GM12864 (cell line): ENCODE measurements around the gene TFB1M.
"Not testable (repeated sequence)": the region's sequence is repeated elsewhere in the genome, so short reads cannot be mapped to it uniquely, and the experiment has no call there.

Experiments
- DNase-seq: peaks from one replicate; pipeline ENCODE4 v3.0.0-alpha.2; 2011; ENCODE audit warnings: low read depth
- H3K4me3 ChIP-seq: 2 replicates; pipeline ENCODE4 v1.5.1; 2011; ENCODE audit warnings: mild to moderate bottlenecking, low read depth, low read length, control low read depth
- CTCF ChIP-seq: IDR thresholded peaks from 2 replicates; pipeline ENCODE4 v1.5.1; 2011; ENCODE audit warnings: low read depth, mild to moderate bottlenecking, moderate library complexity, low read length, control low read depth, inconsistent platforms; ENCODE audit errors: missing control alignments

The TFB1M gene

GRCh38 chr6:155219858-155220301, 94.4 kb downstream of the TFB1M start:
- no peak for DNase-seq
- no peak for TF ChIP-seq CTCF

GRCh38 chr6:155219299-155219698, 95.0 kb downstream of the TFB1M start:
- no peak for DNase-seq
- H3K4me3 ChIP-seq = no peak overlapping the region
- no peak for TF ChIP-seq CTCF

More at GRCh38 chr6:155219858-155220301, 94.4 kb downstream of the TFB1M start:
- H3K4me3 ChIP-seq = no peak overlapping the region

GRCh38 chr6:155218711-155219110, 95.6 kb downstream of the TFB1M start:
- H3K4me3 ChIP-seq, DNase-seq: not testable (repeated sequence)

- no peak overlapping the region for H3K4me3 ChIP-seq
- DNase-seq = no peak
- TF ChIP-seq CTCF = no peak
Measured at GRCh38 chr6:155216312-155217046, 97.8 kb downstream of the TFB1M start.

- TF ChIP-seq CTCF = no peak
- DNase-seq = no peak
- no peak overlapping the region for H3K4me3 ChIP-seq
Measured at GRCh38 chr6:155215906-155216305, 98.4 kb downstream of the TFB1M start.

- no peak for TF ChIP-seq CTCF
- DNase-seq = no peak
- H3K4me3 ChIP-seq = no peak overlapping the region
Measured at GRCh38 chr6:155213611-155214372, 100.5 kb downstream of the TFB1M start.

- DNase-seq = no peak
- no peak for TF ChIP-seq CTCF
- H3K4me3 ChIP-seq = no peak overlapping the region
Measured at GRCh38 chr6:155212616-155213380, 101.5 kb downstream of the TFB1M start.
